Neural progenitor cell (in vitro differentiated cells): ENCODE data around the gene ZNF423. TPM values are rescaled to one million over a fixed set of nuclear protein-coding genes. Genes with fewer than 3 reads are reported as not detected.
A peak's percentile ranks its signal among the peaks of the same experiment; 100 is the strongest.

ENCODE experiments used
- DNase-seq: peaks from one replicate; pipeline ENCODE4 v3.0.0-alpha.2; 2016; ENCODE audit warnings: low spot score
- H2AFZ ChIP-seq: fragments of 200-600 bp; sonication (generic); replicated peaks from 2 replicates; pipeline ENCODE4 v1.6.1; 2016; ENCODE audit warnings: antibody characterized with exemption
- H3F3A ChIP-seq: fragments of 200-600 bp; sonication (generic); 2 replicates; pipeline ENCODE4 v1.6.1; 2016; ENCODE audit warnings: antibody characterized with exemption, low read depth
- H3K27ac ChIP-seq: fragments of 200-600 bp; sonication (generic); 2 replicates; pipeline ENCODE4 v1.5.1; 2016; ENCODE audit warnings: mild to moderate bottlenecking
- H3K27me3 ChIP-seq: fragments of 200-600 bp; sonication (generic); 2 replicates; pipeline ENCODE4 v1.6.1; 2016; ENCODE audit warnings: mild to moderate bottlenecking, moderate library complexity
- H3K36me3 ChIP-seq: fragments of 200-600 bp; sonication (generic); 2 replicates; pipeline ENCODE4 v1.5.1; 2016
- H3K4me1 ChIP-seq: fragments of 200-600 bp; sonication (generic); 2 replicates; pipeline ENCODE4 v1.6.1; 2016; ENCODE audit warnings: mixed run types
- H3K4me2 ChIP-seq: fragments of 200-600 bp; sonication (generic); 2 replicates; pipeline ENCODE4 v1.6.1; 2016
- H3K4me3 ChIP-seq: fragments of 200-600 bp; sonication (generic); 2 replicates; pipeline ENCODE4 v1.5.1; 2016
- H3K79me2 ChIP-seq: fragments of 200-600 bp; sonication (generic); 2 replicates; pipeline ENCODE4 v1.6.1; 2016; ENCODE audit warnings: low read depth
- H3K9ac ChIP-seq: fragments of 200-600 bp; sonication (generic); 2 replicates; pipeline ENCODE4 v1.6.1; 2016
- H3K9me3 ChIP-seq: fragments of 200-600 bp; sonication (generic); 2 replicates; pipeline ENCODE4 v1.5.1; 2016; ENCODE audit warnings: low read depth
- H4K20me1 ChIP-seq: fragments of 200-600 bp; sonication (generic); 2 replicates; pipeline ENCODE4 v1.6.1; 2016; ENCODE audit warnings: low read depth
- H3K27ac Mint-ChIP-seq: 3 replicates; pipeline ENCODE4 v1.8.0; 2021; ENCODE audit warnings: mixed read lengths
- H3K27me3 Mint-ChIP-seq: 2 replicates; pipeline ENCODE4 v1.8.0; 2022; ENCODE audit warnings: low read depth, mild to moderate bottlenecking, inconsistent platforms, moderate library complexity, mixed read lengths; ENCODE audit not compliant: insufficient read depth
- H3K36me3 Mint-ChIP-seq: 3 replicates; pipeline ENCODE4 v1.8.0; 2021; ENCODE audit warnings: mixed read lengths
- H3K4me1 Mint-ChIP-seq: 3 replicates; pipeline ENCODE4 v1.8.0; 2021; ENCODE audit warnings: mixed read lengths
- H3K4me3 Mint-ChIP-seq: 3 replicates; pipeline ENCODE4 v1.8.0; 2021; ENCODE audit warnings: mild to moderate bottlenecking, moderate library complexity, mixed read lengths
- H3K9me3 Mint-ChIP-seq: 3 replicates; pipeline ENCODE4 v1.8.0; 2020; ENCODE audit warnings: mixed read lengths
- EZH2 ChIP-seq: fragments of 200-600 bp; sonication (generic); IDR thresholded peaks from 2 replicates; pipeline ENCODE4 v1.6.1; 2017; ENCODE audit warnings: antibody characterized with exemption, mild to moderate bottlenecking, moderate library complexity
- EZH2phosphoT487 ChIP-seq: fragments of 200-600 bp; sonication (generic); IDR thresholded peaks from 2 replicates; pipeline ENCODE4 v1.6.1; 2017; ENCODE audit warnings: antibody characterized with exemption
- total RNA-seq: library from RNA; depleted of rRNA; stranded (reverse); fragments of >200 nt; gene quantifications from 2 replicates; pipeline ENCODE4 v1.2.3, GENCODE V29; 2015; ENCODE audit warnings: low replicate concordance
- TF ChIP-seq, protein P1 (sequence below): fragments of 200-600 bp; sonication (generic); IDR thresholded peaks from 2 replicates; pipeline ENCODE4 v1.5.1; 2017; ENCODE audit warnings: antibody characterized with exemption, mild to moderate bottlenecking

The ZNF423 gene
- total RNA-seq, 1 donor from 2014 or later: 21.9 TPM

- Mint-ChIP-seq H3K27me3 (peaks cover 4% of the 10 kb centered on the region), H3K4me3 (no peak overlapping the region), H3K9me3 (no peaks in the 10 kb centered on the region), H3K4me1 (peaks cover 68% of the 10 kb centered on the region), H3K27ac (no peak overlapping the region), H3K36me3 (peaks cover 22% of the 10 kb centered on the region)
- Histone ChIP-seq H3F3A (peaks cover 14% of the 10 kb centered on the region), H4K20me1 (peaks cover 98% of the 10 kb centered on the region), H3K4me3 (no peak overlapping the region), H3K4me1 (peaks cover 60% of the 10 kb centered on the region), H3K36me3 (no peaks in the 10 kb centered on the region), H3K79me2 (peaks cover 100% of the 10 kb centered on the region), H3K4me2 (peak overlapping the region; percentile 59), H3K27me3 (no peaks in the 10 kb centered on the region), H3K9ac (no peak overlapping the region), H3K9me3 (no peaks in the 10 kb centered on the region), H2AFZ (no peak overlapping the region), H3K27ac (no peak overlapping the region)
- TF ChIP-seq EZH2phosphoT487 (no peak), EZH2 (no peak)
- TF ChIP-seq, protein P1, sequence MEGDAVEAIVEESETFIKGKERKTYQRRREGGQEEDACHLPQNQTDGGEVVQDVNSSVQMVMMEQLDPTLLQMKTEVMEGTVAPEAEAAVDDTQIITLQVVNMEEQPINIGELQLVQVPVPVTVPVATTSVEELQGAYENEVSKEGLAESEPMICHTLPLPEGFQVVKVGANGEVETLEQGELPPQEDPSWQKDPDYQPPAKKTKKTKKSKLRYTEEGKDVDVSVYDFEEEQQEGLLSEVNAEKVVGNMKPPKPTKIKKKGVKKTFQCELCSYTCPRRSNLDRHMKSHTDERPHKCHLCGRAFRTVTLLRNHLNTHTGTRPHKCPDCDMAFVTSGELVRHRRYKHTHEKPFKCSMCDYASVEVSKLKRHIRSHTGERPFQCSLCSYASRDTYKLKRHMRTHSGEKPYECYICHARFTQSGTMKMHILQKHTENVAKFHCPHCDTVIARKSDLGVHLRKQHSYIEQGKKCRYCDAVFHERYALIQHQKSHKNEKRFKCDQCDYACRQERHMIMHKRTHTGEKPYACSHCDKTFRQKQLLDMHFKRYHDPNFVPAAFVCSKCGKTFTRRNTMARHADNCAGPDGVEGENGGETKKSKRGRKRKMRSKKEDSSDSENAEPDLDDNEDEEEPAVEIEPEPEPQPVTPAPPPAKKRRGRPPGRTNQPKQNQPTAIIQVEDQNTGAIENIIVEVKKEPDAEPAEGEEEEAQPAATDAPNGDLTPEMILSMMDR: no peak
- peak; percentile 72 for DNase-seq
Observed at GRCh38 chr16:49834531-49835151, 21.3 kb downstream of the ZNF423 start.

- peaks cover 23% of the 10 kb centered on the region for H3K36me3 Mint-ChIP-seq
- peak overlapping the region; percentile 10 for H3K27ac ChIP-seq
- TF ChIP-seq, protein P1: no peak
- TF ChIP-seq EZH2 (no peak), EZH2phosphoT487 (no peak)
- H3K4me1 Mint-ChIP-seq: peaks cover 71% of the 10 kb centered on the region
- no peaks in the 10 kb centered on the region for H3K9me3 Mint-ChIP-seq
- H3K79me2 ChIP-seq: peaks cover 100% of the 10 kb centered on the region
- no peaks in the 10 kb centered on the region for H3K27me3 ChIP-seq
- peaks cover 55% of the 10 kb centered on the region for H3K4me1 ChIP-seq
- H3K9ac ChIP-seq: no peak overlapping the region
- DNase-seq: no peak
- H3K4me3 Mint-ChIP-seq: peak overlapping the region; percentile 68
- H3K27ac Mint-ChIP-seq: peak overlapping the region; percentile 96
- no peaks in the 10 kb centered on the region for H3K36me3 ChIP-seq
- H3K27me3 Mint-ChIP-seq: peaks cover 4% of the 10 kb centered on the region
- H3F3A ChIP-seq: peaks cover 8% of the 10 kb centered on the region
- H3K4me2 ChIP-seq: peak overlapping the region; percentile 59
- H3K4me3 ChIP-seq: no peak overlapping the region
- H4K20me1 ChIP-seq: peaks cover 98% of the 10 kb centered on the region
- no peaks in the 10 kb centered on the region for H3K9me3 ChIP-seq
- H2AFZ ChIP-seq: no peak overlapping the region
Observed at GRCh38 chr16:49833796-49834530, 21.9 kb downstream of the ZNF423 start.

- H3K27ac Mint-ChIP-seq: peak overlapping the region; percentile 92
- no peak overlapping the region for H3K27ac ChIP-seq
Observed at GRCh38 chr16:49833085-49833484, 22.8 kb downstream of the ZNF423 start.

More at GRCh38 chr16:49833085-49833484, 22.8 kb downstream of the ZNF423 start:
- no peak overlapping the region for H3K9ac ChIP-seq
- TF ChIP-seq, protein P1: no peak
- TF ChIP-seq EZH2phosphoT487 (no peak), EZH2 (no peak)
- no peak overlapping the region for H3K4me3 ChIP-seq
- Mint-ChIP-seq H3K36me3 (peaks cover 25% of the 10 kb centered on the region), H3K4me3 (peak overlapping the region; percentile 61), H3K4me1 (peaks cover 77% of the 10 kb centered on the region), H3K27me3 (peaks cover 4% of the 10 kb centered on the region), H3K9me3 (no peaks in the 10 kb centered on the region)
- peak overlapping the region; percentile 59 for H3K4me2 ChIP-seq
- no peaks in the 10 kb centered on the region for H3K9me3 ChIP-seq
- H2AFZ ChIP-seq: no peak overlapping the region
- DNase-seq: no peak
- peaks cover 100% of the 10 kb centered on the region for H3K79me2 ChIP-seq
- H4K20me1 ChIP-seq: peaks cover 98% of the 10 kb centered on the region
- H3K27me3 ChIP-seq: no peaks in the 10 kb centered on the region
- H3K4me1 ChIP-seq: peaks cover 62% of the 10 kb centered on the region
- H3K36me3 ChIP-seq: no peaks in the 10 kb centered on the region
- peaks cover 8% of the 10 kb centered on the region for H3F3A ChIP-seq
